NB4 (cell line): Measurements from ENCODE around the gene ZZZ3.
A peak's percentile ranks its signal among the peaks of the same experiment; 100 is the strongest.
"Not testable (repeated sequence)": the region's sequence is repeated elsewhere in the genome, so short reads cannot be mapped to it uniquely, and the experiment has no call there.

ENCODE experiments used
- DNase-seq: peaks from one replicate; pipeline ENCODE4 v3.0.0; 2010; ENCODE audit warnings: low read depth
- H3K4me3 ChIP-seq: one replicate; pipeline ENCODE4 v1.5.1; 2011; ENCODE audit warnings: mild to moderate bottlenecking, low read depth, low read length, moderate library complexity
- CTCF ChIP-seq: IDR thresholded peaks from one replicate; pipeline ENCODE4 v1.5.1; 2012; ENCODE audit warnings: low read depth, low read length
- MAX ChIP-seq: IDR thresholded peaks from 2 replicates; pipeline ENCODE4 v1.6.1; 2011; ENCODE audit warnings: low read depth, low read length
- MYC ChIP-seq: IDR thresholded peaks from 2 replicates; pipeline ENCODE4 v1.6.1; 2011; ENCODE audit warnings: low read depth, low read length
- POLR2A ChIP-seq: IDR thresholded peaks from 2 replicates; pipeline ENCODE4 v1.6.1; 2011; ENCODE audit warnings: mild to moderate bottlenecking; ENCODE audit not compliant: insufficient read length; ENCODE audit errors: extremely low read depth

The ZZZ3 gene

GRCh38 chr1:77683160-77684148 is 996 bp upstream of the ZZZ3 start:
- peak; percentile 96 for DNase-seq
- peak overlapping the region; percentile 98 for H3K4me3 ChIP-seq
- no peak; the same call in 1 of the 2 replicates for TF ChIP-seq MAX
- peak; percentile 59 for TF ChIP-seq CTCF
- TF ChIP-seq MYC: no peak
- peak; percentile 81 for TF ChIP-seq POLR2A

GRCh38 chr1:77680173-77680572 is 2.3 kb downstream of the ZZZ3 start:
- no peak for TF ChIP-seq CTCF
- TF ChIP-seq MAX: no peak
- no peak for TF ChIP-seq MYC
- TF ChIP-seq POLR2A: no peak
- peak; percentile 26 for DNase-seq
- H3K4me3 ChIP-seq: peak overlapping the region; percentile 98

- H3K4me3 ChIP-seq: no peak overlapping the region
- no peak for TF ChIP-seq MAX
- no peak for TF ChIP-seq POLR2A
- no peak for TF ChIP-seq MYC
- no peak for TF ChIP-seq CTCF
- no peak for DNase-seq
Observed at GRCh38 chr1:77678660-77679610, 3.5 kb downstream of the ZZZ3 start.

GRCh38 chr1:77674807-77675206 is 7.7 kb downstream of the ZZZ3 start:
- DNase-seq, H3K4me3 ChIP-seq: not testable (repeated sequence)

GRCh38 chr1:77673716-77674355 is 8.6 kb downstream of the ZZZ3 start:
- no peak overlapping the region for H3K4me3 ChIP-seq
- TF ChIP-seq MAX (no peak), CTCF (no peak), MYC (no peak), POLR2A (no peak)
- DNase-seq: no peak

GRCh38 chr1:77673030-77673429 is 9.4 kb downstream of the ZZZ3 start:
- TF ChIP-seq POLR2A (no peak), MAX (no peak), CTCF (no peak), MYC (no peak)
- no peak for DNase-seq
- no peak overlapping the region for H3K4me3 ChIP-seq
